ENCODE data around the gene HLCS.
A peak's percentile ranks its signal among the peaks of the same experiment; 100 is the strongest.

The HLCS gene

GRCh38 chr21:36710729-36711048 is 255.8 kb downstream of the HLCS start:
- TF ChIP-seq CTCF (IDR thresholded peaks at IDR 0.05; ENCODE audit: low read depth, low read length): no peak
- no peak for DNase-seq (ENCODE audit: low read depth in 2 of 2)
- no peak overlapping the region for H3K4me3 ChIP-seq (replicated peaks in 1 of 2; ENCODE audit: low read depth in 2 of 2, low read length in 2 of 2)

- no peak for TF ChIP-seq CTCF (IDR thresholded peaks at IDR 0.05; ENCODE audit: low read depth, low read length)
- H3K4me3 ChIP-seq (replicated peaks in 1 of 2; ENCODE audit: low read depth in 2 of 2, low read length in 2 of 2): no peak overlapping the region
- no peak for DNase-seq (ENCODE audit: low read depth in 2 of 2)
Observed at GRCh38 chr21:36709868-36710728, 256.4 kb downstream of the HLCS start.

- no peak for DNase-seq (ENCODE audit: low read depth in 2 of 2)
- TF ChIP-seq CTCF (IDR thresholded peaks at IDR 0.05; ENCODE audit: low read depth, low read length): no peak
- H3K4me3 ChIP-seq (replicated peaks in 1 of 2; ENCODE audit: low read depth in 2 of 2, low read length in 2 of 2): no peak overlapping the region
Observed at GRCh38 chr21:36709030-36709867, 257.2 kb downstream of the HLCS start.

GRCh38 chr21:36708286-36709029 is 258.0 kb downstream of the HLCS start:
- TF ChIP-seq CTCF (IDR thresholded peaks at IDR 0.05; ENCODE audit: low read depth, low read length): no peak
- DNase-seq (ENCODE audit: low read depth in 2 of 2): no peak
- H3K4me3 ChIP-seq (replicated peaks in 1 of 2; ENCODE audit: low read depth in 2 of 2, low read length in 2 of 2): no peak overlapping the region

- no peak for DNase-seq (ENCODE audit: low read depth in 2 of 2)
- no peak overlapping the region for H3K4me3 ChIP-seq (replicated peaks in 1 of 2; ENCODE audit: low read depth in 2 of 2, low read length in 2 of 2)
- no peak for TF ChIP-seq CTCF (IDR thresholded peaks at IDR 0.05; ENCODE audit: low read depth, low read length)
Observed at GRCh38 chr21:36707763-36708285, 258.6 kb downstream of the HLCS start.

GRCh38 chr21:36706951-36707762 is 259.3 kb downstream of the HLCS start:
- peak in 1 of 2 donors; percentile 49 for DNase-seq (ENCODE audit: low read depth in 2 of 2)
- no peak overlapping the region for H3K4me3 ChIP-seq (replicated peaks in 1 of 2; ENCODE audit: low read depth in 2 of 2, low read length in 2 of 2)

More at GRCh38 chr21:36706951-36707762, 259.3 kb downstream of the HLCS start:
- TF ChIP-seq CTCF (IDR thresholded peaks at IDR 0.05; ENCODE audit: low read depth, low read length): no peak

All from cardiac fibroblast (primary cell).